Fibroblast of lung (primary cell): ENCODE data around the gene HLA-G. TPM values are rescaled to one million over a fixed set of nuclear protein-coding genes. Genes with fewer than 3 reads are reported as not detected.
A peak's percentile ranks its signal among the peaks of the same experiment; 100 is the strongest.

Experiments used
- DNase-seq, 2 donors: peaks; one replicate each; pipeline versions ENCODE4 v3.0.0 to v3.0.0-alpha.2; 2010; ENCODE audit warnings: low read depth in 2 of 2
- H2AFZ ChIP-seq: 2 replicates; pipeline ENCODE4 v1.5.1; 2012; ENCODE audit warnings: low read length, control low read depth, inconsistent platforms
- H3K27ac ChIP-seq: 2 replicates; pipeline ENCODE4 v1.5.1; 2011; ENCODE audit warnings: low read length, control low read depth; ENCODE audit not compliant: insufficient read depth
- H3K27me3 ChIP-seq: 2 replicates; pipeline ENCODE4 v1.5.1; 2011; ENCODE audit warnings: mild to moderate bottlenecking, low read length; ENCODE audit not compliant: control insufficient read depth, insufficient read depth
- H3K36me3 ChIP-seq: 2 replicates; pipeline ENCODE4 v1.5.1; 2011; ENCODE audit warnings: low read length; ENCODE audit not compliant: control insufficient read depth, insufficient read depth
- H3K4me1 ChIP-seq: 2 replicates; pipeline ENCODE4 v1.5.1; 2011; ENCODE audit warnings: low read length; ENCODE audit not compliant: control insufficient read depth, insufficient read depth; ENCODE audit errors: extremely low read depth
- H3K4me2 ChIP-seq: 2 replicates; pipeline ENCODE4 v1.5.1; 2011; ENCODE audit warnings: low read length, control low read depth; ENCODE audit not compliant: insufficient read depth; ENCODE audit errors: extremely low read depth
- H3K4me3 ChIP-seq, 4 experiments: fragments of 200-600 bp in 1 of 4; sonication (generic) in 1 of 4; replicated peaks in 1 of 4; 2 replicates each; pipeline ENCODE4 v1.5.1; 2011 to 2016; ENCODE audit warnings: low read length in 4 of 4, low read depth in 3 of 4, mild to moderate bottlenecking in 3 of 4, control low read depth in 2 of 4, inconsistent platforms in 1 of 4, mixed read lengths in 1 of 4; ENCODE audit not compliant: insufficient read depth in 1 of 4; ENCODE audit errors: control extremely low read depth in 1 of 4
- H3K79me2 ChIP-seq: 2 replicates; pipeline ENCODE4 v1.5.1; 2012; ENCODE audit warnings: mild to moderate bottlenecking, low read length, inconsistent platforms; ENCODE audit not compliant: control insufficient read depth, insufficient read depth
- H3K9ac ChIP-seq: 2 replicates; pipeline ENCODE4 v1.5.1; 2011; ENCODE audit warnings: mild to moderate bottlenecking, low read length, control low read depth; ENCODE audit not compliant: insufficient read depth
- H3K9me3 ChIP-seq: 2 replicates; pipeline ENCODE4 v1.5.1; 2012; ENCODE audit warnings: low read depth, low read length; ENCODE audit not compliant: control insufficient read depth, insufficient read depth
- H4K20me1 ChIP-seq: 2 replicates; pipeline ENCODE4 v1.5.1; 2011; ENCODE audit warnings: low read length; ENCODE audit not compliant: control insufficient read depth, insufficient read depth; ENCODE audit errors: extremely low read depth
- EZH2 ChIP-seq: IDR thresholded peaks from 2 replicates; pipeline ENCODE4 v1.5.1; 2012; ENCODE audit warnings: low read length, control low read depth, mild to moderate bottlenecking; ENCODE audit errors: missing control alignments
- polyA plus RNA-seq, 2 donors: library from polyadenylated mRNA; depleted of rRNA in 1 of 2; stranded (reverse) in 1 of 2; unstranded in 1 of 2; fragments of >200 nt; gene quantifications; 2 replicates each; pipeline ENCODE4 v1.2.1, GENCODE V29; 2011 to 2012; ENCODE audit warnings: missing spikeins in 1 of 2
- total RNA-seq: library from RNA; depleted of rRNA; stranded (reverse); fragments of >200 nt; gene quantifications from 2 replicates; pipeline ENCODE4 v1.2.1, GENCODE V29; 2014
- TF ChIP-seq, protein P1 (sequence below), 2 donors: IDR thresholded peaks in 1 of 2; conservative IDR thresholded peaks in 1 of 2; 1 replicate in 1 of 2; 2 replicates in 1 of 2; pipeline ENCODE4 v1.5.1; 2011 to 2012; ENCODE audit warnings: low read length in 2 of 2, control low read depth in 1 of 2, inconsistent platforms in 1 of 2, low read depth in 1 of 2, mild to moderate bottlenecking in 1 of 2

Gene HLA-G
- total and polyA plus RNA-seq, 2 donors (not counting 1 experiment from before 2014, with no cell fraction given): 0.23 TPM; not detected in 1

DNA sequence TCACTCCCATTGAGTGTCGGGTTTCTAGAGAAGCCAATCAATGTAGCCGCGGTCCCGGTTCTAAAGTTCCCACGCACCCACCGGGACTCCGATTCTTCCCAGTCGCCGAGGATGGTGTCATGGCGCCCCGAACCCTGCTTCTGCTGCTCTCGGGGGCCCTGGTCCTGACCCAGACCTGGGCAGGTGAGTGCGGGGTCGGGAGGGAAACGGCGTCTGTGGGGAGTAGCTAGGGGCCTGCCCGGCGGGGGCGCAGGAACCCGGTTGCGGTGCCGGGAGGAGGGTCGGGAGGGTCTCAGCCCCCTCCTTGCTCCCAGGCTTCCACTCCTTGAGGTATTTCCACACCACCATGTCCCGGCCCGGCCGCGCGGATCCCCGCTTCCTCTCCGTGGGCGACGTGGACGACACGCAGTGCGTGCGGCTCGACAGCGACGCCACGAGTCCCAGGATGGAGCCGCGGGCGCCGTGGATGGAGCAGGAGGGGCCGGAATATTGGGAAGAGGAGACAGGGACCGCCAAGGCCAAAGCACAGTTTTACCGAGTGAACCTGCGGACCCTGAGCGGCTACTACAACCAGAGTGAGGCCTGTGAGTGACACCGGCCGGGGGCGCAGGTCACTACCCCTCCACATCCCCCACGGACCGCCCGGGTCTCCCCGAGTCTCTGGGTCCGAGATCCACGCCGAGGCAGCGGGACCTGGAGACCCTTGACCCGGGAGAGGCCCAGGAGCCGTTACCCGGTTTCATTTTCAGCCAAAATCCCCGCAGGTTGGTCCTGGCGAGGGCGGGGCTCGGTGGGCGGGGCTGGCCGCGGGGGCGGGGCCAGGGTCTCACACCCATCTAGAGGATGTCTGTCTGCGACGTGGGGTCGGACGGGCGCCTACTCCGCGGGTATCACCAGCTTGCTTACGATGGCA lies 35.2 kb upstream of the HLA-G start:
- DNase-seq: no peak
- H3K4me1 ChIP-seq: no peaks in the 10 kb centered on the region
- peaks cover 11% of the 10 kb centered on the region for H3K27me3 ChIP-seq
- H3K9me3 ChIP-seq: no peaks in the 10 kb centered on the region
- H3K4me2 ChIP-seq: peak overlapping the region; percentile 92
- H4K20me1 ChIP-seq: no peaks in the 10 kb centered on the region
- peak overlapping the region; percentile 84 for H2AFZ ChIP-seq
- peak; percentile 83 for TF ChIP-seq EZH2
- TF ChIP-seq, protein P1, sequence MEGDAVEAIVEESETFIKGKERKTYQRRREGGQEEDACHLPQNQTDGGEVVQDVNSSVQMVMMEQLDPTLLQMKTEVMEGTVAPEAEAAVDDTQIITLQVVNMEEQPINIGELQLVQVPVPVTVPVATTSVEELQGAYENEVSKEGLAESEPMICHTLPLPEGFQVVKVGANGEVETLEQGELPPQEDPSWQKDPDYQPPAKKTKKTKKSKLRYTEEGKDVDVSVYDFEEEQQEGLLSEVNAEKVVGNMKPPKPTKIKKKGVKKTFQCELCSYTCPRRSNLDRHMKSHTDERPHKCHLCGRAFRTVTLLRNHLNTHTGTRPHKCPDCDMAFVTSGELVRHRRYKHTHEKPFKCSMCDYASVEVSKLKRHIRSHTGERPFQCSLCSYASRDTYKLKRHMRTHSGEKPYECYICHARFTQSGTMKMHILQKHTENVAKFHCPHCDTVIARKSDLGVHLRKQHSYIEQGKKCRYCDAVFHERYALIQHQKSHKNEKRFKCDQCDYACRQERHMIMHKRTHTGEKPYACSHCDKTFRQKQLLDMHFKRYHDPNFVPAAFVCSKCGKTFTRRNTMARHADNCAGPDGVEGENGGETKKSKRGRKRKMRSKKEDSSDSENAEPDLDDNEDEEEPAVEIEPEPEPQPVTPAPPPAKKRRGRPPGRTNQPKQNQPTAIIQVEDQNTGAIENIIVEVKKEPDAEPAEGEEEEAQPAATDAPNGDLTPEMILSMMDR (conservative IDR thresholded peaks at IDR 0.05 in 1 of 2, IDR thresholded peaks at IDR 0.05 in 1 of 2; ENCODE audit: low read depth in 1 of 2, low read length in 2 of 2): peak; percentile 45 to 57
- no peaks in the 10 kb centered on the region for H3K79me2 ChIP-seq
- H3K9ac ChIP-seq: peak overlapping the region; percentile 30
- H3K36me3 ChIP-seq: no peaks in the 10 kb centered on the region
- H3K27ac ChIP-seq: no peak overlapping the region
- peak overlapping the region; percentile 42 to 56 (median 54) for H3K4me3 ChIP-seq

DNA sequence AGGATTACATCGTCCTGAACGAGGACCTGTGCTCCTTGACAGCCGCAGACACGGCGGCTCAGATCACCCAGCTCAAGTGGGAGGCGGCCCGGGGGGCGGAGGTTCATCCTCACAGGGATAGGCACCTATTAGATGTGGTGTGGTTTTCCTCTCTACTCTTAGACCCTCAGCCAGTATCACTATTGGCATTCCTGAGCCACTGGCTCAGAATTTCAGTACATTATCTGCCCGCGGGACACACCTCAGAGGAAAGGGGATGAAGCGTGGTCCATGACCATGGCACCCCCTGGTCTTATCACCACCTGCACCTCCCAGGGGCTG lies 34.6 kb upstream of the HLA-G start:
- Histone ChIP-seq H3K27me3 (peaks cover 11% of the 10 kb centered on the region), H3K4me1 (no peaks in the 10 kb centered on the region), H3K9me3 (no peaks in the 10 kb centered on the region), H3K79me2 (no peaks in the 10 kb centered on the region), H3K9ac (no peak overlapping the region), H3K27ac (no peak overlapping the region), H3K36me3 (no peaks in the 10 kb centered on the region), H2AFZ (no peak overlapping the region), H3K4me2 (peak overlapping the region; percentile 3), H4K20me1 (no peaks in the 10 kb centered on the region), H3K4me3 (peak overlapping the region in 3 of 4 experiments; percentile 6 to 56 (median 53))
- no peak for DNase-seq
- TF ChIP-seq EZH2: no peak
- TF ChIP-seq, protein P1 (conservative IDR thresholded peaks at IDR 0.05 in 1 of 2, IDR thresholded peaks at IDR 0.05 in 1 of 2; ENCODE audit: low read depth in 1 of 2, low read length in 2 of 2): no peak

DNA sequence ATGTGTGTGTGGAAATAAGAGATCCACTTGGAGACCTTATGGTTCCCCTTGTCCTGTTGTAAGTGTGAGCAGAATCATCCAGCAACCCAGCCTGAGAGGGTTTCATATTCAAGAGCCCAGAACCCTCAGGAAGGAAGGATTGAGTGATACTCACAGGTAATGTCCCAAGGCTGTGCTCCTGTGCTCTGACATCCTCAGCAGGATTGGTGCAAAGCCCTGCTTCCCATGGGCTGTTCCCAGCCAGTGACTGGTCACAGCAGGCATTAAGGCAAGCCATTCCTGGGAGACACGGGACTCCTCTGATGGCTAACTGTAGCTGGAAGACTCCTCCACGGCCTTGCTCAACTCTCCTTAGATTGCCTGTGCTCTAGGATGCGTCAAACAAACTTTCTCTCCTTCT lies 33.8 kb upstream of the HLA-G start:
- TF ChIP-seq, protein P1 (conservative IDR thresholded peaks at IDR 0.05 in 1 of 2, IDR thresholded peaks at IDR 0.05 in 1 of 2; ENCODE audit: low read depth in 1 of 2, low read length in 2 of 2): no peak
- peaks cover 11% of the 10 kb centered on the region for H3K27me3 ChIP-seq
- no peaks in the 10 kb centered on the region for H3K9me3 ChIP-seq
- no peak overlapping the region for H2AFZ ChIP-seq
- no peak overlapping the region for H3K4me2 ChIP-seq
- no peaks in the 10 kb centered on the region for H3K79me2 ChIP-seq
- no peak for DNase-seq
- no peak overlapping the region for H3K4me3 ChIP-seq
- H4K20me1 ChIP-seq: no peaks in the 10 kb centered on the region
- no peak overlapping the region for H3K27ac ChIP-seq
- H3K9ac ChIP-seq: no peak overlapping the region
- H3K36me3 ChIP-seq: no peaks in the 10 kb centered on the region
- H3K4me1 ChIP-seq: no peaks in the 10 kb centered on the region
